PC-9 (cell line): ENCODE measurements around the gene TRAFD1. TPM values are rescaled to one million over a fixed set of nuclear protein-coding genes. Genes with fewer than 3 reads are reported as not detected.

Experiments
- Bru-seq: library from RNA; stranded (reverse); fragments of 400-500 nt; gene quantifications from one replicate; lab custom pipeline; 2021; lab: Mats Ljungman, UMichigan
- BruChase-seq, 2 experiments: library from RNA; stranded (reverse); fragments of 400-500 nt; gene quantifications; one replicate each; lab custom pipeline; 2021; lab: Mats Ljungman, UMichigan
- BruUV-seq: library from RNA; stranded (reverse); fragments of 400-500 nt; replicated peaks from 2 replicates; lab custom pipeline; 2021; lab: Mats Ljungman, UMichigan
- CTCF ChIA-PET: fragments of 300-600 bp; sonication (Branson Sonifier 250); formaldehyde crosslinking; loops from one replicate; lab custom pipeline; 2022; ENCODE audit warnings: antibody characterized with exemption; lab: Charles Lee
- POLR2A ChIA-PET: fragments of 300-600 bp; sonication (Branson Sonifier 250); formaldehyde crosslinking; loops from one replicate; lab custom pipeline; 2022; ENCODE audit warnings: antibody characterized with exemption; ENCODE audit not compliant: unreplicated experiment; lab: Charles Lee
- DNase-seq, 2 experiments: peaks; one replicate each; pipeline versions ENCODE4 v3.0.0 to v3.0.0-alpha.2; 2015 to 2022; ENCODE audit warnings: mixed read lengths in 1 of 2
- H2AFZ ChIP-seq: fragments of 200-600 bp; sonication (generic); 2 replicates; pipeline ENCODE4 v1.8.1; 2017; ENCODE audit warnings: antibody characterized with exemption
- H3F3A ChIP-seq: fragments of 200-600 bp; sonication (generic); 2 replicates; pipeline ENCODE4 v1.8.1; 2017; ENCODE audit warnings: antibody characterized with exemption, mild to moderate bottlenecking, low read depth; ENCODE audit not compliant: insufficient read depth
- H3K27ac ChIP-seq: fragments of 200-600 bp; sonication (generic); 2 replicates; pipeline ENCODE4 v1.6.1; 2016; ENCODE audit warnings: mixed run types
- H3K27me3 ChIP-seq: fragments of 200-600 bp; sonication (generic); 2 replicates; pipeline ENCODE4 v1.6.1; 2016; ENCODE audit warnings: low read depth, mixed run types; ENCODE audit not compliant: insufficient read depth
- H3K36me3 ChIP-seq: fragments of 200-600 bp; sonication (generic); 2 replicates; pipeline ENCODE4 v1.6.1; 2016; ENCODE audit warnings: low read depth, mixed run types
- H3K4me1 ChIP-seq: fragments of 200-600 bp; sonication (generic); replicated peaks from 2 replicates; pipeline ENCODE4 v1.6.1; 2016; ENCODE audit warnings: mixed run types; ENCODE audit not compliant: insufficient read depth
- H3K4me2 ChIP-seq: fragments of 200-600 bp; sonication (generic); 2 replicates; pipeline ENCODE4 v1.6.1; 2017; ENCODE audit warnings: mixed run types
- H3K4me3 ChIP-seq: fragments of 200-600 bp; sonication (generic); 2 replicates; pipeline ENCODE4 v1.6.1; 2016; ENCODE audit warnings: mixed run types
- H3K79me2 ChIP-seq: fragments of 200-600 bp; sonication (generic); 2 replicates; pipeline ENCODE4 v1.6.1; 2017; ENCODE audit warnings: low read depth, mixed run types
- H3K9me2 ChIP-seq: fragments of 200-600 bp; sonication (generic); 2 replicates; pipeline ENCODE4 v1.8.1; 2017; ENCODE audit warnings: mild to moderate bottlenecking; ENCODE audit not compliant: insufficient read depth
- H3K9me3 ChIP-seq: fragments of 200-600 bp; sonication (generic); 2 replicates; pipeline ENCODE4 v1.8.1; 2016; ENCODE audit warnings: low read depth; ENCODE audit not compliant: insufficient read depth
- H4K20me1 ChIP-seq: fragments of 200-600 bp; sonication (generic); 2 replicates; pipeline ENCODE4 v1.8.1; 2017; ENCODE audit not compliant: insufficient read depth
- CTCF ChIP-seq: fragments of 200-600 bp; sonication (generic); conservative IDR thresholded peaks from 2 replicates; pipeline ENCODE4 v1.6.1; 2017; ENCODE audit warnings: mixed run types, antibody characterized with exemption, mild to moderate bottlenecking, moderate library complexity
- EZH2 ChIP-seq: fragments of 200-600 bp; sonication (generic); IDR thresholded peaks from 2 replicates; pipeline ENCODE4 v1.8.0; 2017; ENCODE audit warnings: antibody characterized with exemption, low read depth
- intact Hi-C: fragments of 100-400 bp; cut with micrococcal nuclease; formaldehyde crosslinking; loops from one replicate; pipeline ENCODE4 v1.10.0; 2022; ENCODE audit not compliant: unreplicated experiment
- long read RNA-seq: library from polyadenylated mRNA; stranded (forward); transcript quantifications from one replicate; pipeline ENCODE4 v2.0.0, GENCODE V29; 2022
- total RNA-seq: library from RNA; stranded (reverse); gene quantifications from 2 replicates; pipeline ENCODE4 v1.2.3, GENCODE V29; 2021

Gene TRAFD1
- total RNA-seq (34.1 and 38.7 TPM in 2 replicates), Bru-seq, nascent RNA (percentile 73 among the genes with signal in this experiment), BruChase-seq, experiment 1, labeled RNA remaining after a 2-hour chase (percentile 78 among the genes with signal in this experiment), BruChase-seq, experiment 2, labeled RNA remaining after a 6-hour chase (percentile 72 among the genes with signal in this experiment)
- long read RNA-seq, transcript TRAFD1-202 (12 exons, 2,697 nt): major isoform, 56 of 74 reads
- long read RNA-seq, partial matches to known transcripts: 4 of 74 reads
- long read RNA-seq, other reads (novel, unspliced or antisense): 10 of 74 reads

GRCh38 chr12:112125250-112125999 is at the start of gene TRAFD1:
Gene TRAFD1, plus strand, starts transcription at chr12:112125560. Its CDS starts 4,963 bp downstream, at chr12:112130523.
- peaks cover 67% of the 10 kb centered on the region for H3K4me1 ChIP-seq
- intact Hi-C loops: no loop called here
- peak within 1 kb of the TSS; percentile 97 for H3K4me2 ChIP-seq
- H3K27ac ChIP-seq: 0 out of 2 replicates have a peak within 1 kb of the TSS, but pooled peaks have one; percentile 17
- TSS peak; percentile 65 for BruUV-seq
- ChIA-PET CTCF (no interaction called here), POLR2A (interaction anchor here (0.6 to 1.1 kb wide), 6 partner anchors 13 to 288 kb away, joined by 3 to 7 read pairs (median 4); partner anchors contain the start of gene NAA25)
- H3K36me3 ChIP-seq: peaks cover 2% of the 10 kb centered on the region
- H3K9me3 ChIP-seq: no peaks in the 10 kb centered on the region
- H3K4me3 ChIP-seq: peak within 1 kb of the TSS; percentile 89
- H3F3A ChIP-seq: peaks cover 42% of the 10 kb centered on the region
- H3K27me3 ChIP-seq: no peaks in the 10 kb centered on the region
- peak within 1 kb of the TSS; percentile 80 for H2AFZ ChIP-seq
- H4K20me1 ChIP-seq: no peaks in the 10 kb centered on the region
- DNase-seq: peak; percentile 94 to 98
- H3K79me2 ChIP-seq: peaks cover 47% of the 10 kb centered on the region
- TF ChIP-seq EZH2 (no peak), CTCF (no peak)
- no peaks in the 10 kb centered on the region for H3K9me2 ChIP-seq

- intact Hi-C loops: no loop called here
- peaks cover 65% of the 10 kb centered on the region for H3F3A ChIP-seq
- H3K9me3 ChIP-seq: 0 out of 2 replicates have a peak, but pooled peaks cover 3% of the 10 kb centered on the region
- BruUV-seq: no TSS peak
- TF ChIP-seq EZH2 (no peak), CTCF (peak; percentile 43)
- H2AFZ ChIP-seq: no peak overlapping the region
- CTCF ChIA-PET: interaction anchor here (0.5 kb wide), 1 partner anchor 64 kb away, joined by 3 read pairs; no protein-coding TSS in a partner anchor
- H3K4me3 ChIP-seq: no peak overlapping the region
- POLR2A ChIA-PET: no interaction called here
- peaks cover 70% of the 10 kb centered on the region for H3K36me3 ChIP-seq
- DNase-seq: no peak
- H3K9me2 ChIP-seq: no peaks in the 10 kb centered on the region; the same call in 1 of the 2 replicates
- peak overlapping the region; percentile 1; the same call in 1 of the 2 replicates for H3K27ac ChIP-seq
- H3K4me2 ChIP-seq: no peak overlapping the region
- no peaks in the 10 kb centered on the region for H3K27me3 ChIP-seq
- H3K4me1 ChIP-seq: no peaks in the 10 kb centered on the region; the same call in 1 of the 2 replicates
- peaks cover 83% of the 10 kb centered on the region for H3K79me2 ChIP-seq
- H4K20me1 ChIP-seq: peaks cover 85% of the 10 kb centered on the region
Measured at GRCh38 chr12:112087055-112087850, 38.1 kb upstream of the TRAFD1 start.
